ENCODE data around the gene C14orf132. TPM values are rescaled to one million over a fixed set of nuclear protein-coding genes. Genes with fewer than 3 reads are reported as not detected.

Gene C14orf132
- total and polyA plus RNA-seq, 2 of the 4 experiments (the other 2 are of a cell fraction) = 6.3 to 13.5 TPM

GRCh38 chr14:96119947-96120346 lies 80.8 kb downstream of the C14orf132 start:
- no peak overlapping the region for H2AK9ac ChIP-seq (replicated peaks; ENCODE audit: low read depth, low read length, poor library complexity)
- peak overlapping the region; percentile 98 for H2BK20ac ChIP-seq (ENCODE audit: low read depth, low read length)
- H4K5ac ChIP-seq (ENCODE audit: low read depth, low read length) = peak overlapping the region; percentile 87; the same call in 1 of the 2 replicates
- peak overlapping the region; percentile 50; the same call in 1 of the 2 replicates for H3K9ac ChIP-seq (ENCODE audit: low read depth, low read length)
- H3K56ac ChIP-seq (ENCODE audit: extremely low read depth, insufficient read depth, low read length) = peak overlapping the region; percentile 89
- H4K8ac ChIP-seq (ENCODE audit: low read depth in 2 of 2, low read length in 2 of 2) = peak overlapping the region; percentile 89 to 98
- dilution Hi-C loops (cut with HindIII; ENCODE audit: low sequenced_read_pairs, unreplicated experiment) = no loop called here
- BruUV-seq (replicated peaks) = no TSS peak
- H3K36me3 ChIP-seq (ENCODE audit: control insufficient read depth, insufficient read depth, low read length) = no peaks in the 10 kb centered on the region
- H3K14ac ChIP-seq (replicated peaks; ENCODE audit: low read depth, low read length) = peak overlapping the region; percentile 99
- peak overlapping the region; percentile 99 for H2BK120ac ChIP-seq (ENCODE audit: low read depth, low read length)
- no peaks in the 10 kb centered on the region for H3K27me3 ChIP-seq (ENCODE audit: control insufficient read depth, insufficient read depth, low read length)
- in situ Hi-C loops (cut with MboI; ENCODE audit: low sequenced_read_pairs) = no loop called here
- H3K18ac ChIP-seq (ENCODE audit: low read depth, low read length) = peak overlapping the region; percentile 100
- peaks cover 11% of the 10 kb centered on the region for H3K9me1 ChIP-seq (ENCODE audit: insufficient read depth, low read length)
- H4K20me1 ChIP-seq (ENCODE audit: insufficient read depth, low read length) = no peaks in the 10 kb centered on the region
- peak overlapping the region; percentile 96 for H3K27ac ChIP-seq (ENCODE audit: insufficient read depth, low read length)
- DNase-seq = peak; percentile 43
- no peak overlapping the region for H2AFZ ChIP-seq (replicated peaks; ENCODE audit: low read length, poor library complexity)
- no CpG with 5 or more reads among the region's 2 CpGs for WGBS, 2 experiments (ENCODE audit: extremely low coverage in 2 of 2, insufficient read length in 1 of 2)
- ATAC-seq (ENCODE audit: low read depth) = 0 out of 2 replicates have a peak, but pooled peaks have one; percentile 5
- CTCF ChIA-PET = interaction anchor here (1.1 to 1.8 kb wide), 2 partner anchors 19 to 154 kb away, joined by 4 to 5 read pairs; no protein-coding TSS in a partner anchor
- H3K9me3 ChIP-seq (ENCODE audit: control insufficient read depth, insufficient read depth, low read length) = peaks cover 1% of the 10 kb centered on the region
- no peak overlapping the region for H3K4me3 ChIP-seq (ENCODE audit: insufficient read depth, low read depth, low read length)
- TF ChIP-seq CTCF (conservative IDR thresholded peaks at IDR 0.05; ENCODE audit: low read depth, low read length) (no peak), RFX5 (IDR thresholded peaks at IDR 0.05; ENCODE audit: low read depth, low read length) (no peak), MAFK (IDR thresholded peaks at IDR 0.05; ENCODE audit: low read depth, low read length) (no peak), RAD21 (IDR thresholded peaks at IDR 0.05; ENCODE audit: low read length) (no peak), BHLHE40 (IDR thresholded peaks at IDR 0.05; ENCODE audit: low read depth, low read length) (no peak), RCOR1 (IDR thresholded peaks at IDR 0.05; ENCODE audit: insufficient replicate concordance, low read length) (no peak), CEBPB (IDR thresholded peaks at IDR 0.05; ENCODE audit: low read depth, low read length) (peak; percentile 85), MAZ (IDR thresholded peaks at IDR 0.05; ENCODE audit: borderline replicate concordance, low read depth, low read length) (no peak)
- POLR2A ChIA-PET (ENCODE audit: unreplicated experiment) = interaction anchor here (0.6 to 1.0 kb wide), 2 partner anchors 26 to 87 kb away, joined by 3 to 4 read pairs; no protein-coding TSS in a partner anchor
- H3K4me1 ChIP-seq (ENCODE audit: control insufficient read depth, insufficient read depth, low read length) = peaks cover 28% of the 10 kb centered on the region
- peak overlapping the region; percentile 99 for H2BK15ac ChIP-seq (ENCODE audit: low read depth, low read length)
- intact Hi-C loops (cut with micrococcal nuclease) = loop anchor here (5.0 kb wide), 2 partner anchors 47 to 147 kb away; no protein-coding TSS in a partner anchor
- peak overlapping the region; percentile 95; the same call in 1 of the 2 replicates for H3K23ac ChIP-seq (ENCODE audit: low read depth, low read length)
- peak overlapping the region; percentile 99 for H2BK5ac ChIP-seq (ENCODE audit: low read depth, low read length, poor library complexity, severe bottlenecking)
- peak overlapping the region; percentile 100 for H3K4ac ChIP-seq (ENCODE audit: low read depth, low read length)
- H4K91ac ChIP-seq (ENCODE audit: insufficient read depth, low read depth, low read length) = peak overlapping the region; percentile 98
- peaks cover 0 to 4% of the 10 kb centered on the region in 2 experiments; a peak in 3 of 4 replicates for H3K79me1 ChIP-seq (ENCODE audit: low read depth in 1 of 2, low read length in 2 of 2)
- no peak overlapping the region for H3K4me2 ChIP-seq (ENCODE audit: low read depth, low read length)
- peak overlapping the region; percentile 2; the same call in 1 of the 2 replicates for H2AK5ac ChIP-seq (ENCODE audit: low read depth, low read length)
